Muscle of leg (tissue), 11 donors: ENCODE measurements around the gene MICA. TPM values are rescaled to one million over a fixed set of nuclear protein-coding genes. Genes with fewer than 3 reads are reported as not detected.
"Not testable (repeated sequence)": the region's sequence is repeated elsewhere in the genome, so short reads cannot be mapped to it uniquely, and the experiment has no call there.

Experiments
- DNase-seq: peaks from one replicate; pipeline ENCODE4 v3.0.0; 2013
- H3K27ac ChIP-seq: one replicate; pipeline ENCODE4 v1.5.1; 2013; ENCODE audit warnings: mild to moderate bottlenecking, low read length, control low read depth
- H3K27me3 ChIP-seq: one replicate; pipeline ENCODE4 v1.6.1; 2013; ENCODE audit warnings: low read length; ENCODE audit not compliant: control insufficient read depth, insufficient read depth
- H3K36me3 ChIP-seq: one replicate; pipeline ENCODE4 v1.6.1; 2013; ENCODE audit warnings: low read length; ENCODE audit not compliant: control insufficient read depth, insufficient read depth
- H3K4me1 ChIP-seq: one replicate; pipeline ENCODE4 v1.6.1; 2013; ENCODE audit warnings: low read length; ENCODE audit not compliant: control insufficient read depth, insufficient read depth
- H3K4me3 ChIP-seq: one replicate; pipeline ENCODE4 v1.5.1; 2013; ENCODE audit warnings: low read length, control low read depth
- H3K9me3 ChIP-seq: replicated peaks from 2 replicates; pipeline ENCODE4 v1.6.1; 2013; ENCODE audit warnings: low read depth, low read length; ENCODE audit not compliant: control insufficient read depth
- WGBS: methylation state at CpG from one replicate; pipeline ENCODE4 v1.1.5; 2013; ENCODE audit warnings: missing lambda C conversion rate; ENCODE audit not compliant: insufficient coverage; 5-methylcytosine and 5-hydroxymethylcytosine counted together
- polyA plus RNA-seq, 8 donors: library from polyadenylated mRNA; unstranded; fragments of 120-200 nt; gene quantifications; one replicate each; pipeline versions ENCODE4 v1.2.1 to v1.2.3, GENCODE V29; 2013; ENCODE audit warnings: inconsistent platforms in 1 of 8, low replicate concordance in 1 of 8; ENCODE audit not compliant: insufficient read length in 8 of 8, insufficient read depth in 1 of 8
- total RNA-seq: library from RNA; stranded (reverse); fragments of 120-200 nt; gene quantifications from one replicate; pipeline ENCODE4 v1.2.4, GENCODE V29; 2013

The MICA gene
- total and polyA plus RNA-seq, 9 donors = 4.2 to 13.0 (median 6.9) TPM

GRCh38 chr6:31452859-31453258, 49.5 kb downstream of the MICA start:
- H3K36me3 ChIP-seq = no peaks in the 10 kb centered on the region
- H3K27ac ChIP-seq = no peak overlapping the region
- DNase-seq = no peak
- peaks cover 4% of the 10 kb centered on the region for H3K9me3 ChIP-seq
- no peaks in the 10 kb centered on the region for H3K4me1 ChIP-seq
- H3K4me3 ChIP-seq = no peak overlapping the region
- H3K27me3 ChIP-seq = peaks cover 3% of the 10 kb centered on the region

- Histone ChIP-seq H3K4me3 (no peak overlapping the region), H3K9me3 (peaks cover 4% of the 10 kb centered on the region), H3K4me1 (no peaks in the 10 kb centered on the region), H3K36me3 (no peaks in the 10 kb centered on the region), H3K27ac (no peak overlapping the region), H3K27me3 (peaks cover 3% of the 10 kb centered on the region)
- no peak for DNase-seq
- WGBS = 80% methylated on average over 1 of the region's 2 CpGs
Measured at GRCh38 chr6:31453259-31453658, 49.9 kb downstream of the MICA start.

GRCh38 chr6:31459864-31460263, 56.5 kb downstream of the MICA start:
- WGBS = no CpG with 5 or more reads among the region's 5 CpGs

GRCh38 chr6:31460361-31461025, 57.1 kb downstream of the MICA start:
- H3K27ac ChIP-seq = no peak overlapping the region
- H3K9me3 ChIP-seq = no peaks in the 10 kb centered on the region
- DNase-seq = no peak
- H3K36me3 ChIP-seq = no peaks in the 10 kb centered on the region
- no CpG with 5 or more reads among the region's 5 CpGs for WGBS
- H3K4me3 ChIP-seq = no peak overlapping the region
- H3K27me3 ChIP-seq = peaks cover 23% of the 10 kb centered on the region
- peaks cover 3% of the 10 kb centered on the region for H3K4me1 ChIP-seq

More at GRCh38 chr6:31459864-31460263, 56.5 kb downstream of the MICA start:
- not testable (repeated sequence) for H3K9me3 ChIP-seq, H3K4me1 ChIP-seq, H3K4me3 ChIP-seq, DNase-seq, H3K36me3 ChIP-seq, H3K27ac ChIP-seq
- peaks cover 23% of the 10 kb centered on the region for H3K27me3 ChIP-seq

GRCh38 chr6:31462026-31462963, 58.9 kb downstream of the MICA start:
- peak overlapping the region; percentile 38 for H3K27ac ChIP-seq
- 60% methylated on average over 1 of the region's 11 CpGs for WGBS

GRCh38 chr6:31462964-31463870, 59.8 kb downstream of the MICA start:
- Histone ChIP-seq H3K4me1 (peaks cover 5% of the 10 kb centered on the region), H3K27me3 (peaks cover 23% of the 10 kb centered on the region)
- WGBS = 30% methylated on average over 9 of the region's 29 CpGs

More at GRCh38 chr6:31462026-31462963, 58.9 kb downstream of the MICA start:
- no peak for DNase-seq
- peaks cover 3% of the 10 kb centered on the region for H3K4me1 ChIP-seq
- no peaks in the 10 kb centered on the region for H3K36me3 ChIP-seq
- H3K27me3 ChIP-seq = peaks cover 23% of the 10 kb centered on the region
- no peaks in the 10 kb centered on the region for H3K9me3 ChIP-seq
- H3K4me3 ChIP-seq = peak overlapping the region; percentile 42

GRCh38 chr6:31464252-31465184, 61.1 kb downstream of the MICA start:
- H3K27me3 ChIP-seq = peaks cover 23% of the 10 kb centered on the region
- no peak for DNase-seq
- 93% methylated on average over 3 of the region's 7 CpGs for WGBS
- H3K27ac ChIP-seq = no peak overlapping the region
- peaks cover 12% of the 10 kb centered on the region for H3K4me1 ChIP-seq
- no peaks in the 10 kb centered on the region for H3K36me3 ChIP-seq
- H3K4me3 ChIP-seq = no peak overlapping the region
- no peaks in the 10 kb centered on the region for H3K9me3 ChIP-seq

More at GRCh38 chr6:31462964-31463870, 59.8 kb downstream of the MICA start:
- peak; percentile 67 for DNase-seq
- Histone ChIP-seq H3K4me3 (peak overlapping the region; percentile 42), H3K27ac (no peak overlapping the region), H3K9me3 (no peaks in the 10 kb centered on the region), H3K36me3 (no peaks in the 10 kb centered on the region)
